Thymus (tissue), 11 donors: ENCODE data around the gene CAMK2B. TPM values are rescaled to one million over a fixed set of nuclear protein-coding genes. Genes with fewer than 3 reads are reported as not detected.

Experiments used
- DNase-seq, 9 donors: peaks; one replicate each; pipeline ENCODE4 v3.0.0-alpha.2; 2013; ENCODE audit warnings: low spot score in 9 of 9, low read depth in 6 of 9, missing footprints in 1 of 9
- H3K27ac ChIP-seq, 2 donors: one replicate each; pipeline ENCODE4 v1.5.1; 2013; ENCODE audit warnings: control low read depth in 1 of 2, low read depth in 1 of 2, low read length in 1 of 2, mild to moderate bottlenecking in 1 of 2, moderate library complexity in 1 of 2
- H3K27me3 ChIP-seq, 2 donors: one replicate each; pipeline ENCODE4 v1.5.1; 2013; ENCODE audit warnings: low read length in 1 of 2; ENCODE audit not compliant: control insufficient read depth in 2 of 2, insufficient read depth in 1 of 2
- H3K36me3 ChIP-seq, 2 donors: one replicate each; pipeline ENCODE4 v1.5.1; 2013; ENCODE audit warnings: low read length in 1 of 2, mild to moderate bottlenecking in 1 of 2, moderate library complexity in 1 of 2; ENCODE audit not compliant: control insufficient read depth in 2 of 2, insufficient read depth in 2 of 2
- H3K4me1 ChIP-seq, 2 donors: one replicate each; pipeline ENCODE4 v1.5.1; 2013; ENCODE audit warnings: low read length in 2 of 2; ENCODE audit not compliant: control insufficient read depth in 2 of 2, insufficient read depth in 2 of 2
- H3K4me3 ChIP-seq, 2 donors: one replicate each; pipeline ENCODE4 v1.5.1; 2013; ENCODE audit warnings: low read length in 2 of 2, control low read depth in 1 of 2, mild to moderate bottlenecking in 1 of 2
- H3K9me3 ChIP-seq, 2 donors: one replicate each; pipeline ENCODE4 v1.5.1; 2013; ENCODE audit warnings: low read length in 1 of 2, mild to moderate bottlenecking in 1 of 2; ENCODE audit not compliant: control insufficient read depth in 2 of 2, insufficient read depth in 1 of 2
- WGBS: extraction: QIAGEN DNeasy Blood & Tissue Kit; methylation state at CpG from one replicate; pipeline ENCODE4 v1.1.7; 2013; 5-methylcytosine and 5-hydroxymethylcytosine counted together
- polyA plus RNA-seq: library from polyadenylated mRNA; stranded (reverse); fragments of 200-250 nt; gene quantifications from one replicate; pipeline ENCODE4 v1.2.3, GENCODE V29; 2013
- total RNA-seq: library from RNA; stranded (reverse); fragments of 120-200 nt; gene quantifications from one replicate; pipeline ENCODE4 v1.2.4, GENCODE V29; 2013
- donor health status: healthy.

Gene CAMK2B
- total and polyA plus RNA-seq, 2 donors = 0.85 to 3.1 TPM

- no peak overlapping the region for H3K4me3 ChIP-seq
- peaks cover 0 to 4% of the 10 kb centered on the region in 2 donors for H3K9me3 ChIP-seq
- H3K27me3 ChIP-seq = no peaks in the 10 kb centered on the region
- no peaks in the 10 kb centered on the region for H3K36me3 ChIP-seq
- no peak for DNase-seq
- peak overlapping the region; percentile 75 to 88 for H3K27ac ChIP-seq
- peaks cover 12 to 39% of the 10 kb centered on the region in 2 donors for H3K4me1 ChIP-seq
- WGBS = 70% methylated on average over 4 of the region's 4 CpGs
These were observed 67.0 kb downstream of the CAMK2B start for GRCh38 chr7:44258423-44258760.

- Histone ChIP-seq H3K4me3 (no peak overlapping the region), H3K36me3 (no peaks in the 10 kb centered on the region), H3K4me1 (peaks cover 12 to 39% of the 10 kb centered on the region in 2 donors), H3K9me3 (peaks cover 0 to 4% of the 10 kb centered on the region in 2 donors), H3K27me3 (no peaks in the 10 kb centered on the region), H3K27ac (peak overlapping the region; percentile 85 to 88)
- 39% methylated on average over 18 of the region's 18 CpGs for WGBS
- DNase-seq = peak; percentile 47 to 88 (median 65)
These were observed 67.6 kb downstream of the CAMK2B start for GRCh38 chr7:44257618-44258422.

- Histone ChIP-seq H3K4me3 (no peak overlapping the region), H3K27me3 (no peaks in the 10 kb centered on the region), H3K4me1 (peaks cover 12 to 39% of the 10 kb centered on the region in 2 donors), H3K9me3 (peaks cover 0 to 4% of the 10 kb centered on the region in 2 donors), H3K27ac (peak overlapping the region; percentile 85 to 88), H3K36me3 (no peaks in the 10 kb centered on the region)
- 93% methylated on average over 6 of the region's 6 CpGs for WGBS
- DNase-seq = no peak
These were observed 68.2 kb downstream of the CAMK2B start for GRCh38 chr7:44257213-44257612.

GRCh38 chr7:44256459-44256858 is 68.9 kb downstream of the CAMK2B start:
- 97% methylated on average over 5 of the region's 5 CpGs for WGBS
- Histone ChIP-seq H3K4me3 (no peak overlapping the region), H3K27ac (no peak overlapping the region), H3K36me3 (no peaks in the 10 kb centered on the region), H3K27me3 (no peaks in the 10 kb centered on the region), H3K9me3 (peaks cover 0 to 4% of the 10 kb centered on the region in 2 donors), H3K4me1 (peaks cover 12 to 39% of the 10 kb centered on the region in 2 donors)
- no peak for DNase-seq

- H3K4me1 ChIP-seq = peaks cover 0 to 3% of the 10 kb centered on the region in 2 donors
- 98% methylated on average over 12 of the region's 12 CpGs for WGBS
These were observed 73.5 kb downstream of the CAMK2B start for GRCh38 chr7:44251881-44252280.

GRCh38 chr7:44251269-44251668 is 74.1 kb downstream of the CAMK2B start:
- Histone ChIP-seq H3K27ac (no peak overlapping the region), H3K27me3 (no peaks in the 10 kb centered on the region), H3K36me3 (no peaks in the 10 kb centered on the region), H3K4me1 (no peaks in the 10 kb centered on the region), H3K4me3 (no peak overlapping the region), H3K9me3 (peaks cover 0 to 4% of the 10 kb centered on the region in 2 donors)
- DNase-seq = no peak
- 95% methylated on average over 10 of the region's 10 CpGs for WGBS

More at GRCh38 chr7:44251881-44252280, 73.5 kb downstream of the CAMK2B start:
- Histone ChIP-seq H3K27ac (no peak overlapping the region), H3K27me3 (no peaks in the 10 kb centered on the region), H3K36me3 (no peaks in the 10 kb centered on the region), H3K9me3 (peaks cover 0 to 4% of the 10 kb centered on the region in 2 donors), H3K4me3 (no peak overlapping the region)
- no peak for DNase-seq

- DNase-seq = no peak
- H3K27ac ChIP-seq = no peak overlapping the region
- WGBS = 93% methylated on average over 15 of the region's 15 CpGs
These were observed 75.7 kb downstream of the CAMK2B start for GRCh38 chr7:44249639-44250234.

GRCh38 chr7:44247868-44248651 is 77.3 kb downstream of the CAMK2B start:
- H3K4me3 ChIP-seq = no peak overlapping the region
- H3K36me3 ChIP-seq = no peaks in the 10 kb centered on the region
- H3K4me1 ChIP-seq = no peaks in the 10 kb centered on the region
- no peak for DNase-seq
- WGBS = 91% methylated on average over 10 of the region's 10 CpGs
- no peaks in the 10 kb centered on the region for H3K9me3 ChIP-seq
- no peak overlapping the region for H3K27ac ChIP-seq
- no peaks in the 10 kb centered on the region for H3K27me3 ChIP-seq

More at GRCh38 chr7:44249639-44250234, 75.7 kb downstream of the CAMK2B start:
- H3K4me3 ChIP-seq = no peak overlapping the region
- H3K27me3 ChIP-seq = no peaks in the 10 kb centered on the region
- no peaks in the 10 kb centered on the region for H3K4me1 ChIP-seq
- H3K36me3 ChIP-seq = no peaks in the 10 kb centered on the region
- peaks cover 0 to 4% of the 10 kb centered on the region in 2 donors for H3K9me3 ChIP-seq
